Natural killer cell (primary cell): ENCODE data around the gene GYS2. TPM values are rescaled to one million over a fixed set of nuclear protein-coding genes. Genes with fewer than 3 reads are reported as not detected.

Experiments
- ATAC-seq, 3 donors: fragments of 150-1000 bp in 2 of 3; fragments of 200-7000 bp in 1 of 3; cut with Tn5 transposase; 1 replicate in 1 of 3; 2 replicates in 2 of 3; pipeline ENCODE4 v1.10.0; 2021; ENCODE audit warnings: mild to moderate bottlenecking in 2 of 3, moderate library complexity in 2 of 3
- DNase-seq, 2 donors: peaks; one replicate each; pipeline versions ENCODE4 v3.0.0 to v3.0.0-alpha.2; 2013 to 2021; ENCODE audit warnings: mixed read lengths in 1 of 2
- H3K27ac ChIP-seq: one replicate; pipeline ENCODE4 v1.5.1; 2013; ENCODE audit warnings: mild to moderate bottlenecking, low read length
- H3K27me3 ChIP-seq: one replicate; pipeline ENCODE4 v1.6.1; 2013; ENCODE audit warnings: low read length; ENCODE audit not compliant: control insufficient read depth, insufficient read depth
- H3K36me3 ChIP-seq: one replicate; pipeline ENCODE4 v1.6.1; 2013; ENCODE audit warnings: low read length; ENCODE audit not compliant: control insufficient read depth, insufficient read depth
- H3K4me1 ChIP-seq: one replicate; pipeline ENCODE4 v1.6.1; 2013; ENCODE audit warnings: low read length; ENCODE audit not compliant: control insufficient read depth, insufficient read depth
- H3K4me3 ChIP-seq: one replicate; pipeline ENCODE4 v1.5.1; 2013; ENCODE audit warnings: low read length
- H3K9me3 ChIP-seq: one replicate; pipeline ENCODE4 v1.6.1; 2013; ENCODE audit warnings: low read length; ENCODE audit not compliant: control insufficient read depth, insufficient read depth
- H3K27ac Mint-ChIP-seq, 2 donors: one replicate each; pipeline ENCODE4 v1.8.0; 2022; ENCODE audit warnings: mild to moderate bottlenecking in 2 of 2, mixed read lengths in 2 of 2, moderate library complexity in 1 of 2
- H3K27me3 Mint-ChIP-seq, 2 donors: one replicate each; pipeline ENCODE4 v1.8.0; 2022; ENCODE audit warnings: low read depth in 2 of 2, mixed read lengths in 2 of 2
- H3K36me3 Mint-ChIP-seq: one replicate; pipeline ENCODE4 v1.8.0; 2022; ENCODE audit warnings: mixed read lengths
- H3K4me1 Mint-ChIP-seq, 2 donors: one replicate each; pipeline ENCODE4 v1.8.0; 2022; ENCODE audit warnings: mixed read lengths in 2 of 2
- H3K4me3 Mint-ChIP-seq: one replicate; pipeline ENCODE4 v1.8.0; 2022; ENCODE audit warnings: mild to moderate bottlenecking, moderate library complexity, mixed read lengths
- H3K9me3 Mint-ChIP-seq, 2 donors: one replicate each; pipeline ENCODE4 v1.8.0; 2022; ENCODE audit warnings: mixed read lengths in 2 of 2
- WGBS: methylation state at CpG from one replicate; pipeline ENCODE4 v1.1.7; 2013; ENCODE audit warnings: missing lambda C conversion rate; ENCODE audit not compliant: insufficient coverage; 5-methylcytosine and 5-hydroxymethylcytosine counted together
- intact Hi-C: fragments of 100-400 bp; cut with micrococcal nuclease; formaldehyde crosslinking; loops from one replicate; pipeline ENCODE4 v1.14.2; 2022
- total RNA-seq, 4 donors: library from RNA; stranded (reverse); fragments of 120-200 nt in 1 of 4; gene quantifications; one replicate each; pipeline versions ENCODE4 v1.2.3 to v1.2.4, GENCODE V29; 2013 to 2022
- TF ChIP-seq, protein P1 (sequence below): fragments of 200-600 bp; IDR thresholded peaks from one replicate; pipeline ENCODE4 v1.8.0; 2022; ENCODE audit warnings: antibody characterized with exemption

The GYS2 gene
- total RNA-seq, 3 donors from 2014 or later (not counting 1 experiment from before 2014, with no cell fraction given), result not detected

- DNase-seq (no peak), ATAC-seq (no peak)
- TF ChIP-seq, protein P1, sequence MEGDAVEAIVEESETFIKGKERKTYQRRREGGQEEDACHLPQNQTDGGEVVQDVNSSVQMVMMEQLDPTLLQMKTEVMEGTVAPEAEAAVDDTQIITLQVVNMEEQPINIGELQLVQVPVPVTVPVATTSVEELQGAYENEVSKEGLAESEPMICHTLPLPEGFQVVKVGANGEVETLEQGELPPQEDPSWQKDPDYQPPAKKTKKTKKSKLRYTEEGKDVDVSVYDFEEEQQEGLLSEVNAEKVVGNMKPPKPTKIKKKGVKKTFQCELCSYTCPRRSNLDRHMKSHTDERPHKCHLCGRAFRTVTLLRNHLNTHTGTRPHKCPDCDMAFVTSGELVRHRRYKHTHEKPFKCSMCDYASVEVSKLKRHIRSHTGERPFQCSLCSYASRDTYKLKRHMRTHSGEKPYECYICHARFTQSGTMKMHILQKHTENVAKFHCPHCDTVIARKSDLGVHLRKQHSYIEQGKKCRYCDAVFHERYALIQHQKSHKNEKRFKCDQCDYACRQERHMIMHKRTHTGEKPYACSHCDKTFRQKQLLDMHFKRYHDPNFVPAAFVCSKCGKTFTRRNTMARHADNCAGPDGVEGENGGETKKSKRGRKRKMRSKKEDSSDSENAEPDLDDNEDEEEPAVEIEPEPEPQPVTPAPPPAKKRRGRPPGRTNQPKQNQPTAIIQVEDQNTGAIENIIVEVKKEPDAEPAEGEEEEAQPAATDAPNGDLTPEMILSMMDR, result no peak
- Mint-ChIP-seq H3K27me3 (peaks cover 16% of the 10 kb centered on the region in 2 donors), H3K27ac (no peak overlapping the region), H3K4me3 (no peak overlapping the region), H3K4me1 (no peaks in the 10 kb centered on the region), H3K9me3 (peaks cover 0 to 2% of the 10 kb centered on the region in 2 donors), H3K36me3 (no peaks in the 10 kb centered on the region)
- Histone ChIP-seq H3K4me1 (no peaks in the 10 kb centered on the region), H3K9me3 (no peaks in the 10 kb centered on the region), H3K4me3 (no peak overlapping the region), H3K36me3 (no peaks in the 10 kb centered on the region), H3K27ac (no peak overlapping the region), H3K27me3 (no peaks in the 10 kb centered on the region)
- 92% methylated on average over 4 of the region's 4 CpGs for WGBS
- intact Hi-C loops, result no loop called here
Measured at GRCh38 chr12:21583587-21583986, 21.1 kb downstream of the GYS2 start.

DNA sequence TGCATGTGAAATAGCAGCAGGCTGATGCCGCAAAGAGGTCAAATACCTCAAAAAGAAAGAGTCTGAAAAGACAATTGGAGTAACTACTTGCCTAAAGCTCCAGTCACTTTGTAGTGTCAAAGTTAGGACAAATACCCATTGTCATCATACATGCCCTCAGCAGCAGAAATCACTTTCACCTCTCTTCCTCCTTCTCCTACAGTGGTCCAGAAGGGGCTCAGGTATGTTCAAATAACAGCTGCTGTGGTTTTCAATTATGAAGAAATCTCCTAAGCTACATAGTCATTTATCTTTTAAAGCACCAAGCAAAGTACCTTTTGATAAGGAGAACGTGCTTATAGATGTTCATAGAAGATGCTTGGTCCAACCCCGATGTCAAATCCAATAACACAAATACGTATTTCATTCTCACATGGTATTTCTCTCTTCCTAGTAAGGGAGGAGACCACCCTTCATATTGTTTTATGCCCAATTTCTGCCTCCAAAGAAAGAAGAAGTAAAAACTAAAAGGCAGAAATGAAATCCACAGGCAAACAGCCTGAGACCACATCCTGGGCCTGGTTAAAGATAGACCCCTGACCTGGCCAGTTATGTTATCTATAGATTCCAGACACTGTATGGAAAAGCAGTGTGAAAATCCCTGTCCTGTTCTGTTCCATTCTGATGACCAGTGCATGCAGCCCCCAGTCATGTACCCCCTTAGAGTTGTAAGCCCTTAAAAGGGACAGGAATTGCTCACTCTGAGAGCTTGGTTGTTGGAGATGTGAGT lies 23.7 kb downstream of the GYS2 start:
- TF ChIP-seq, protein P1, result no peak
- WGBS, result 60% methylated on average over 4 of the region's 4 CpGs
- H3K36me3 Mint-ChIP-seq, result no peaks in the 10 kb centered on the region

DNA sequence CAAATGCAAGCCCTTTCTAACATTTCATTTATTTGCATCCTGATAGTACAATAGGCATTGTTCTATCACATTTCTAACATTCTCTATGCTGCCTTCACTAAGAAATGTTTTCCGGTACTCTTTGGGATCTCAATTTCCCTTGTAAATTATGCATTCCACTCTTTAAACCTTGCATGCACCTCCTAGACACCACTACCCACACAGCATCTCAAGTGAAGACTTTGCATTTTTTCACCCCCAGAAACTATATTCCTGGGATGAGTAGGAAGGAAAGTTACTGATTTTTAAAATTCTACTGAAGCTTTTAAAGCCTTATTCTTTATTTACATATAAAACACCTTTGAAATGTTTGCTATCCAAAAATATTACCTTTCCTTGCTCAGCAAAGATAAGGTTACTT lies 27.1 kb downstream of the GYS2 start:
- Mint-ChIP-seq H3K36me3 (no peaks in the 10 kb centered on the region), H3K4me1 (no peaks in the 10 kb centered on the region), H3K4me3 (no peak overlapping the region), H3K9me3 (no peaks in the 10 kb centered on the region), H3K27me3 (peaks cover 19 to 21% of the 10 kb centered on the region in 2 donors), H3K27ac (no peak overlapping the region)
- H3K9me3 ChIP-seq, result no peaks in the 10 kb centered on the region
- DNase-seq (no peak), ATAC-seq (no peak)
- no peaks in the 10 kb centered on the region for H3K27me3 ChIP-seq
- no peaks in the 10 kb centered on the region for H3K36me3 ChIP-seq
- TF ChIP-seq, protein P1, result no peak
- intact Hi-C loops, result no loop called here
- no peak overlapping the region for H3K27ac ChIP-seq
- no peaks in the 10 kb centered on the region for H3K4me1 ChIP-seq
- H3K4me3 ChIP-seq, result no peak overlapping the region
- WGBS, result 96% methylated on average over 1 of the region's 1 CpG

More for the DNA sequence above, 23.7 kb downstream of the GYS2 start:
- DNase-seq (no peak), ATAC-seq (no peak)
- Mint-ChIP-seq H3K9me3 (peaks cover 0 to 2% of the 10 kb centered on the region in 2 donors), H3K27me3 (peaks cover 16 to 21% of the 10 kb centered on the region in 2 donors), H3K27ac (no peak overlapping the region), H3K4me1 (no peaks in the 10 kb centered on the region), H3K4me3 (no peak overlapping the region)
- H3K4me1 ChIP-seq, result no peaks in the 10 kb centered on the region
- intact Hi-C loops, result no loop called here
- no peaks in the 10 kb centered on the region for H3K27me3 ChIP-seq
- H3K9me3 ChIP-seq, result no peaks in the 10 kb centered on the region
- no peaks in the 10 kb centered on the region for H3K36me3 ChIP-seq
- no peak overlapping the region for H3K27ac ChIP-seq
- H3K4me3 ChIP-seq, result no peak overlapping the region

DNA sequence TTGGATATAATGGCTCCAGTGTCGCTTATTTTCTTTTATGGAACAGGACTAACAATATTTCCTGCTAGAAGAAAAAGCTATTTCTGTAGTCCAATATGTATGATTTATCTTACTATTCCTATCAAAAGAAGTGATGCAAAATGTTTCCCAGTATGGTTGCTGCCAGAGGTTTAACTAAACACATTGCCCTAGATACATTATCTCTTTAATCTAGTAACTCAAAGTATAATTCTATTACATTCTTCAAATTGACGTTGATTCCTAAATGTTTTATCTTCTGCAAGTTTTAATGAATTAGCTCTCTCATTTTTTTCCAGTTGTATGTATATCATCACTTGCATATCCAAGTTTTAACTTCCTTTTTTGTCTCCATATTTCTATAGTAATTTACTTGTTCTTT lies 28.2 kb downstream of the GYS2 start:
- Histone ChIP-seq H3K36me3 (no peaks in the 10 kb centered on the region), H3K4me3 (no peak overlapping the region), H3K4me1 (no peaks in the 10 kb centered on the region), H3K27ac (no peak overlapping the region), H3K27me3 (no peaks in the 10 kb centered on the region), H3K9me3 (no peaks in the 10 kb centered on the region)
- DNase-seq, result no peak
- no peak for ATAC-seq
- H3K9me3 Mint-ChIP-seq, result no peaks in the 10 kb centered on the region
- TF ChIP-seq, protein P1, result no peak
- H3K27ac Mint-ChIP-seq, result no peak overlapping the region
- peaks cover 12 to 16% of the 10 kb centered on the region in 2 donors for H3K27me3 Mint-ChIP-seq
- H3K36me3 Mint-ChIP-seq, result no peaks in the 10 kb centered on the region
- no peaks in the 10 kb centered on the region for H3K4me1 Mint-ChIP-seq
- no CpG with 5 or more reads among the region's 2 CpGs for WGBS
- intact Hi-C loops, result no loop called here
- H3K4me3 Mint-ChIP-seq, result no peak overlapping the region
